DMS 273 (cell line): ENCODE results near the gene RBFA.
A peak's percentile ranks its signal among the peaks of the same experiment; 100 is the strongest.
"Not testable (repeated sequence)": the region's sequence is repeated elsewhere in the genome, so short reads cannot be mapped to it uniquely, and the experiment has no call there.

ENCODE experiments used
- DNase-seq: peaks from one replicate; lab custom pipeline; 2025; ENCODE audit not compliant: unreplicated experiment; lab: John Stamatoyannopoulos, UW

The RBFA gene

GRCh38 chr18:80027719-80028118 lies 6.5 kb upstream of the RBFA start:
- not testable (repeated sequence) for DNase-seq

GRCh38 chr18:80029690-80030089 lies 4.5 kb upstream of the RBFA start:
- DNase-seq = no peak

GRCh38 chr18:80033181-80034067 lies 810 bp upstream of the RBFA start:
- DNase-seq = no peak

- DNase-seq = peak; percentile 52
Measured at GRCh38 chr18:80034852-80035406, 695 bp downstream of the RBFA start.

DNA sequence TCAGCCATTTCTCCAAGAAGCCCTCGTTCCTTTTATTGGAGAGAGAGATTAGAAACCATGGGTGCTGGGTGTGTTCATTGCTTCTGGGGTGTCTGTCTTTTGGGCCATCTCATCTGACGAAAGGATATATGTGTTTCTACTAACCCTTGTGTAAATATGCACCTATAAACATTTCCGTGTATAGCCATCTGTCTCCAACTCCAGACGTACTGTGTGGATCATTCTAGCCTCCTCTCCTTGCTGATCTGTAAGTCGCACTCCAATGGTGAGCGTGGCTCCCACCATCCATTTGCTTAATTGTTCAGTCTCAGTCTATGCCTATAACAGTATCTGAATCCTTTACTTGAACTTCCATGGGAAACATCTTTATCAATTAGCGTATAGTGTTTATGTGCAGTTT lies 1.8 kb downstream of the RBFA start:
- DNase-seq = peak; percentile 49

DNA sequence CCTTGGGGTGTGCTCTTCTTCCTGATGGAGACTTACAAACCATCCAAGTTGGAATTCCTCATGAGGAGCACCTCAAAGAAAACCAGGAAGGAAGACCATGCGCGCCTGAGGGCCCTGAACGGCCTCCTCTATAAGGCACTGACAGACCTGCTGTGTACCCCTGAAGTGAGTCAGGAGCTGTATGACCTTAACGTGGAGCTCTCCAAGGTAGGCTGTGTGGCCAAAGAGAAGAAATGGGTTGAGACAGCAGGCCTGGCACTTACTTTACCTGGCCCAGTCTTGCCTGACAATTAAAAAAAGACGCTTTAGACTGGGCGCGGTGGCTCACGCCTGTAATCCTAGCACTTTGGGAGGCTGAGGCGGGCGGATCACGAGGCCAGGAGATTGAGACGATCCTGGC lies 3.1 kb downstream of the RBFA start:
- DNase-seq = peak; percentile 48

DNA sequence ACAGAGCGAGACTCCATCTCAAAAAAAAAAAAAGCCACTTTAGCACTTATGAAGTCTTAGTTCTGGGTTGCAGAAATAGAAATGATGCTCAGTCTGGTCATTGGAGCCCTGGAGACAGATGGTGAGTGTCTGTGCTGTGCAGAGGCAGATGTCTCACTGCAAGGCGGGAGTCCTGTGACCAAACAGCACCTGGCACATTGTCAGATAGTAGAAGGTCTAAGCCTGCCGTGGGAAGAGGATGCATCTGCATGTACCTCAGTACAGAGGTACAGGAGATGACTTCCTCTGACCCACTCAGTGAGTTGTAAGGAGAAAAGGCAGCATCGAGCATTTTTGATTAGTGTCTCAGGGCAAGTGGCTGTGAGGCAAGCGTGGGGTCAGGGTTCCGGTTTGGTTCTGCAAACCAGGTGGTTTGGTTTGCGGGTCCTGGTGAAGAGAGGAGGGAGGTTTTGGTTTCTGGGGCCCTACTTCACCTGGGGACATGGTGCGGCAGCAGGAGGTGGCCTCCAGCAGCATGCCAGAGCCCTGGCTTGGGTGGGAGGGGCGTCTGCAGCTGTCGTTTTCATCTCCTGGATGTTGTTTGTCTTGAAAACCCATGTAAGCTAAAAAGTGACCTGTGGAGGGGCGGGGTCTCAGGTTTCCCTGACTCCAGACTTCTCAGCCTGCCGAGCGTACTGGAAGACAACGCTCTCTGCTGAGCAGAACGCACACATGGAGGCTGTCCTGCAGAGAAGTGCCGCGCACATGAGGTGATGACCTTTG lies 3.8 kb downstream of the RBFA start:
- DNase-seq = peak; percentile 93

- no peak for DNase-seq
Measured at GRCh38 chr18:80040515-80040914, 6.3 kb downstream of the RBFA start.

GRCh38 chr18:80041424-80041823 lies 7.2 kb downstream of the RBFA start:
- no peak for DNase-seq

- no peak for DNase-seq
Measured at GRCh38 chr18:80042785-80043184, 8.6 kb downstream of the RBFA start.

DNA sequence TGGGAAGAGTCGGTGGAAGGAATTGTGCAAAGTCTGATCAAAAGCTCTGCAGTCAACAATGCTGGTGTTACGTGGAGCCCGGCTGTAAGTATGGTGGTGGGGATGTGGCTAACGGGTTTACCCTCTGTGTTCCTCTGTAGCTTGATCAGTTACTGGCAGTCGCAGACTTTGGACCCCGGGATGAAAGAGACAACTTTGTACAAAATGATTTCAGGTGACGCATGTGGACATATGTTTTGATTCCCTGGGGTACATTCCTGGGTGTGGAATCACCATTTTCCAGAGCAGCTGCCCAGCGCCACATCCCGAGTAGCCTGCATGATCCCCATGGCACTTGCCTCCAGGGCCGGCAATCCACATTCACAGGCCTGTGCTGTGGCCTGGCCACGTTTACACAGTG lies 9.8 kb downstream of the RBFA start:
- no peak for DNase-seq

DNA sequence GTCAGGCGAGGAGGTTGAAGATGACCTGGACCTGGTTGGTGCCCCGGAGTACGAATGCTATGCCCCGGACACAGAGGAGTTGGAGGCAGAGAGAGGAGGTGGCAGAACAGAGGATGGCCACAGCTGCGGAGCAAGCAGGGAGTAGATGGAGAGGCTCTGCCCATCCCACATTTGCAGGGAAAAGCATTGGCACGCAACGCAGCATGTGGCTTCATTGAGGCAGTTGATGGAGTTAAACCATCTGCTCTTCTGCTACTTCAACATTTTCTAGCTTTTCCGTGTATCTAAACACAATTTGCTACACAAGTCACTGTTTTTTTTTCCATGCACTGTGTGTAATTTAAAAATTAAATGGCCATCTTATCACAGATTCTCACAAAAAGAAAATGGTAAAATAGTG lies 11.8 kb downstream of the RBFA start:
- DNase-seq = no peak

- DNase-seq = no peak
Measured at GRCh38 chr18:80046431-80046830, 12.2 kb downstream of the RBFA start.

DNA sequence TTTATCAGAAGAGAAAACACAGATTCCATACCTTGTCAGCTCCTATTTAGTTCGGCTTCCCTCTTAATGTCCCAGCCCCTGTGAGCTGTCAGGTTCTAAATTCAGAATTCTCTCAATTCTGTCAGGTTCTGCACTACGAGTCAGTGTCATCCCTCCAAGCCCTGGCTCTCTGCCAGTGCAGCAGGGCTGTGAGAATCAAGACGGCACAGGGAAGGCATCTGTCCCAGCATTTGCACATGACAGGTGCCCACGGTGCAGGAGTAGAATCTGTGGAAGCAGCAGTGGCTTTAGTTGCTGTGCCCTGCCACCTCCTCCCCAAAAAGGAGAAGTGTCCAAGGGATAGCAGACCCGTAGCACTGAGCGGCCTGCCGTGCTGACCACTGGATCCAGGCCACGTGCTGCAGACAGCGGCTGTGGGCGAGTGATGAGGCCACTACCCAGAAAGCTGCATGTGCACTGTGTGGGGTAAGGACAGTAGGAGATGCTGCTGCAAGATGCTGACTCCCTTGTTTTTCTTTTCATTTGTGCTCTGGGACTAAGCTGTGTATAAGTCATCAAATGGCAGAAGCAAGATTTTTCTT lies 12.8 kb downstream of the RBFA start:
- DNase-seq = peak; percentile 66

DNA sequence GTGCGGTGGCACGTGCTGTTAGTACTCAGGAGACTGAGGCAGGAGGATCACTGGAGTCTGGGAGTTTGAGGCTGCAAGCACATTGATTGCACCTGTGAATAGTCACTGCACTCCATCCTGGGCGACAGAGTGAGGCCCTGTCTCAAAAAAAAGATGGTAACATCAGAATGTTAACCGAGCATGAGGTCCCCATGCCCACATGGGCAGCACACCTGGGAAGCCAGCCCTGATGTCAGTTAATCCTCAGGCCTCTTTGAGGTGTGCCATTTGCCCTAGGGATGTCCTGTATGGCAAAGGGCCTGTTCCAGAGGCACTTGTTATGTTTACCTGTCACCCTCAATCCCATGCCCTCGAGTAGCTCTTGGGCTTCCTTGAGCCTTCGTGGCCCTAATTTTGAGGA lies 16.6 kb downstream of the RBFA start:
- DNase-seq = no peak

- DNase-seq = no peak
Measured at GRCh38 chr18:80056095-80056494, 21.9 kb downstream of the RBFA start.

DNA sequence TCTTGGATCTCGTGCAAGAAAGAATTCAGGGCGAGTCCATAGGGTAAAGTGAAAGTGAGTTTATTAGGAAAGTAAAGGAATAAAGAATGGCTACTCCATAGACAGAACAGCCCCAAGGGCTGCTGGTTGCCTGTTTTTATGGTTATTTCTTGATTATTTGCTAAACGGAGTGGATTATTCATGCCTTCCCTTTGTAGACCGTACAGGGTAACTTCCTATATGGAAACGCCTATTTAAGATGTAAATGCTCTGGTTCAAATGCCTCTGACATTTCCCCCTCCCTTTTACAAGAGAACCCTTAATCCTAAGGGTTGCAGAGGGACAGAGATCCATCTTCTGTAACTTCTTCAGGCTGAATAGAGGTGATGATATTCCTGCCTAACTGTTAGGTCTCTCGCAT lies 25.7 kb downstream of the RBFA start:
- DNase-seq = no peak

GRCh38 chr18:80065705-80066104 lies 31.5 kb downstream of the RBFA start:
- no peak for DNase-seq

GRCh38 chr18:80067321-80067720 lies 33.1 kb downstream of the RBFA start:
- no peak for DNase-seq

- DNase-seq = no peak
Measured at GRCh38 chr18:80067897-80068296, 33.7 kb downstream of the RBFA start.

DNA sequence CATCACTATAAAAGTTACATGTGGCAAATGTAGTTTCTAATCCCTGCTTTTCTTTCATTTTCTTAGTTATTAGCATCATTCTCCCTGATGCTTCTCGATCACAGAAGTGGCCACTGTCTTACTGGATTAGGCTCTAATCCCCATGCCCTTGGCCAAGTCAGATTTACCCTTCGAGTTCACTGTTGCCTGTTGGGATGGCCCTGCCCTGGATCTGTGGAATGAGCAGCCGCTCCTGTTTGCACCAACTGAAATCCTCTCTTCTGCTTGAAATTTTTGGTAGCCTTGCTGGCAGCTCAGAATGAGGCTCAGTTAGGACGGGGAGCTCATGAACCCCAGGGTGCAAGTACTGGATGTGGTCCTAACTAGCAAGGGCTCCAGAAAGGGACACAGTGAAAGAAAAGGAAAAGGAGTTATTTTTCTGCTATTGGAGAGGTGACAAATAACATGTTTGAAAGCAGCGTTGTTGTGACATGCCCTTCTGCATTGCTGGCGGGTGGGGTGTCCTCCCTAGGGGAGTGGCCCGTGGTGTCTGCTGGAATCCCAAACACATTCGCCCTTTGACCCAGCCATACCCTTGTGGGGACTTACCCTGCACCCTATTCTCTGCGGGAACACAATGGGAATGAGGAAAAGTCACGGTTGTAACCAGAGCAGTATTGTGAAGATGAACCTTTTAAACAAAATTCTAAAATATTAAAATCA lies 34.5 kb downstream of the RBFA start:
- DNase-seq = no peak
